Memory B cell (primary cell): Measurements from ENCODE around the gene SMIM21.

Experiments
- ATAC-seq: fragments of 150-1000 bp; cut with Tn5 transposase; 2 replicates; pipeline ENCODE4 v1.10.0; 2021; ENCODE audit warnings: low read depth, mild to moderate bottlenecking, moderate library complexity
- DNase-seq, 2 donors: peaks; one replicate each; pipeline ENCODE4 v3.0.0; 2022; ENCODE audit warnings: low spot score in 2 of 2
- H3K27ac Mint-ChIP-seq: one replicate; pipeline ENCODE4 v1.8.0; 2022; ENCODE audit warnings: mild to moderate bottlenecking, moderate library complexity, mixed read lengths
- H3K27me3 Mint-ChIP-seq: one replicate; pipeline ENCODE4 v1.8.0; 2022; ENCODE audit warnings: mixed read lengths
- H3K36me3 Mint-ChIP-seq: one replicate; pipeline ENCODE4 v1.8.0; 2022; ENCODE audit warnings: mild to moderate bottlenecking, mixed read lengths
- H3K4me1 Mint-ChIP-seq: one replicate; pipeline ENCODE4 v1.8.0; 2022; ENCODE audit warnings: mixed read lengths
- H3K4me3 Mint-ChIP-seq: one replicate; pipeline ENCODE4 v1.8.0; 2022; ENCODE audit warnings: mild to moderate bottlenecking, moderate library complexity, mixed read lengths
- H3K9me3 Mint-ChIP-seq: one replicate; pipeline ENCODE4 v1.8.0; 2022; ENCODE audit warnings: mixed read lengths

Gene SMIM21

DNA sequence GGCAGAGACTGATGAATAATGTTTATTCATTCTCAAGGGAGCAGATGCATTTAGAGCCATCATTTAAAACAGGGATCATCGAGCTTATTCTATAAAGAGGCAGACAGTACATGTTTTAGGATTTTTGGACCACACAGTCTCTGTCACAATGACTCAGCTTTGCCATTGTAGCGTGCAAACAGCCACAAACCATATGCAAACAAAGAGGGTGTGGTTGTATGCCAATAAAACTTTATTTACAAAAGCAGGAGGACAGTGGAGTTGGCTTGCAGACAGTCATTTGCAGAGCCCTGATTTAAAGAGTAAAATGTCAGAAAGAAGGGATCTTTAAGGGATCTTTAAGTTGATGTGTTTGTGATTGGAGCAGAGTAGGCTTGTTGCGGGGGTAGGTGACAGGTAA lies 51.5 kb downstream of the SMIM21 start:
- Mint-ChIP-seq H3K36me3 (no peaks in the 10 kb centered on the region), H3K27me3 (peaks cover 10% of the 10 kb centered on the region), H3K27ac (no peak overlapping the region), H3K9me3 (peaks cover 4% of the 10 kb centered on the region), H3K4me1 (no peaks in the 10 kb centered on the region), H3K4me3 (no peak overlapping the region)
- ATAC-seq (no peak), DNase-seq (no peak)

DNA sequence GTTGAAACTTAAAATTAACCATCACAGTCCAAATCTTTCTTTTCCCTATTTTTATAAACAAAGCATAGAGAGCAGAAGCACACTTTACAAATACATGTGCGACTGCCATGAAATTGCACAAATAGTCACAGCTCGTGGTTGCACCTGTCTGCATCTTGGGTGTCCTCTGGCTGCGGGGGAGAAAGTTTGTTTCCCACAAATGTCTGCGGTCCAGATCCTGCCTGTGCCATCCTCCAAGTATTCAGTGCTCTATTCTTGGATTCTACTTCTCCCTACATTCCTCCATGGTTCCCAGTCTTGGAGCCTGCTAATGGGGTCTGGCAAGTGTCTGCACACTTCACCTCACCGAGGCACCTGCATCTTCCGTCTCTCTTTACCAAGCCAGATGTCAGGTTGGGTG lies 52.2 kb downstream of the SMIM21 start:
- no peaks in the 10 kb centered on the region for H3K4me1 Mint-ChIP-seq

DNA sequence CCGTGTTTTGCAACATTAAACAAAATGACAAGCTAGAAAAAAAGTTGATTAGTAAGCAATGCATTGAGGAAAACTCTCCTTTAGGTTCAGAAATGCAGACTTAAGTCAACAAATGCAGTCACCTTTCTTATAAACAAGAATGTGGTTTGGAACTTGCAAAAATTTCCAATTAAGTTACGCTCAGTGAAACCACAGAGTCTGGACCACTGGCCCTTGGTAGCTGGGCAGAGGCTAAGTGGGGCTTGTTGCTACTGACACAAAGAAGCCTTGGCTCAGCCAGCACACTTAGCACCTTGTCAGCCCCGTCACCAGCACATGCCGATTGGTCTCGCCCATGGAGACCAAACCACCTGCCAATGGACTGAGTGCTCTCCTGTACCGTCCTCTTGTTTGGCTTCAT lies 53.0 kb downstream of the SMIM21 start:
- Mint-ChIP-seq H3K9me3 (no peaks in the 10 kb centered on the region), H3K4me1 (no peaks in the 10 kb centered on the region), H3K27ac (no peak overlapping the region), H3K4me3 (no peak overlapping the region), H3K27me3 (peaks cover 10% of the 10 kb centered on the region), H3K36me3 (no peaks in the 10 kb centered on the region)
- DNase-seq = no peak
- ATAC-seq = no peak

More for the DNA sequence above, 52.2 kb downstream of the SMIM21 start:
- ATAC-seq (no peak), DNase-seq (no peak)
- no peaks in the 10 kb centered on the region for H3K36me3 Mint-ChIP-seq
- peaks cover 10% of the 10 kb centered on the region for H3K27me3 Mint-ChIP-seq
- no peaks in the 10 kb centered on the region for H3K9me3 Mint-ChIP-seq
- H3K27ac Mint-ChIP-seq = no peak overlapping the region
- H3K4me3 Mint-ChIP-seq = no peak overlapping the region

DNA sequence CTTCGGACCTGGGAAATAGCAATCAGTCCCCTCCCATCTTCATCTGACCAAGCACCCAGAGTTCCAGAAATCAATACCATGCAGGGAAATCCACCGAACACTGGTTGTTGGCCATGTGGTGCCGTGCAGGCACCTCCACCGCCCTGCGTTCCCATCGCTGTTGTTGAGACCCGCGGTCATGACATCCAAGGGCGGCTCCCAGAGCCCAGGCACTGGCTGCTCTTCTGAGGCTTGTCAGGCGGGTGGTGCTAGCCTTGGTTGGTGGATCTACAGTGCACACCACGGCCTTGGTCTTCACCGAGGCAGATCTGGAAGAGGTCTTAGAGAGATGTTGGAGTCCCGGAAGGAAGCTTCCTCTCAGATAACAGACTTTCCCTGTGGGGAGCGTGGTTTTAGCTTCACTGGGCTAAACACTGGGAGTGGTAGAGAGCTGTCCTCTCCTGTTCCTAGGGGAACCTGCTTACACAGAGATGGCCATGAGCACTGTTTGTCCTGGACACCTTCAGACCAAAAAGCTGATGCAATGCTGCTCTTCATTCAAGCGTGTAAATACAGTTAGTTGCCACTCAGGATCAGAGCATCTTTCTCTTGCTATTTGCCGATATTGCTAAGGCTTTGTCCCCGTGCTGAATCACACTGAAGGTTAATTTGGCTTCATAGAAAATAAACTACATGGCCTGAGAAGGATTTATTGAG lies 58.3 kb downstream of the SMIM21 start:
- H3K4me1 Mint-ChIP-seq = peaks cover 2% of the 10 kb centered on the region
- H3K27ac Mint-ChIP-seq = no peak overlapping the region
- no peak for ATAC-seq
- no peak for DNase-seq
- no peaks in the 10 kb centered on the region for H3K36me3 Mint-ChIP-seq
- H3K27me3 Mint-ChIP-seq = peaks cover 7% of the 10 kb centered on the region
- no peaks in the 10 kb centered on the region for H3K9me3 Mint-ChIP-seq
- H3K4me3 Mint-ChIP-seq = no peak overlapping the region

DNA sequence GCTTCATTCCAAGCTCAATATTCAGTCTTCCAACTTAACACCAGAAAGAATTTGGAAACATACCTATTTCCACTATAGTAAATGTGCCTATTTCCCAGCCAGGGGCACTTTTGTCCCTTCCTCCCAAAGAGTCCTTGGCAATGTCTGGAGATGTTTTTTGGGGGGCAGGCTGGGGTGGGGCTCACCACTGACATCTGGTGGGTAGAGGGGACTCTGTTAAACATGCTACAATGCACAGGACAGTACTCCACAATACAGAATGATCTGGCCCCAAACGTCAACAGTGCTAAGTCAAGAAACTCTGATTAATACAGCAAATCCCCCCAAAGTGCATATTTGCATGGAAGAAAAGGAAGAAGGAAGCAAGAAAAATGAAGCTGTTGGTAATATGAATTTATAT lies 61.7 kb downstream of the SMIM21 start:
- no peak overlapping the region for H3K4me3 Mint-ChIP-seq
- H3K9me3 Mint-ChIP-seq = no peaks in the 10 kb centered on the region
- no peaks in the 10 kb centered on the region for H3K27me3 Mint-ChIP-seq
- DNase-seq (peak in 1 of 2 donors; percentile 18), ATAC-seq (peak; percentile 57)
- H3K4me1 Mint-ChIP-seq = peaks cover 2% of the 10 kb centered on the region
- no peaks in the 10 kb centered on the region for H3K36me3 Mint-ChIP-seq
- no peak overlapping the region for H3K27ac Mint-ChIP-seq

DNA sequence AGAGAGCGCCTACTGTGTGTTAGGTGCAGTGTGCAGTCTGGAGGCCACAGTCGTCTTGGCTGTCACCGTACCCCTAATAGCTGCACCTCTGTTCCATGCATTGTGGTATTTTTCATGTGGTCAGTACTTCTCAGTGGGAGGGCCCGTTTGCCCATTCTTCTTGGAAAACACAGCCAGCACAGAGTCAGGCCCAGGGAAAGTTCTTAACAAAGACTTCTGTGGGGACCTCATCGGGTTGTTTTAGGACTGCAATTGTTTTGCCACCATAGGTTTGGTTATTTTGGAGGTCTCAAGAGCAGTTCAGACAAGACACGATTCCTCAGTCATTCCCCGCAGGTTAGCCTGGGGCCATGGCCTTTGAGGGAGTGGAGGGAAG lies 62.3 kb downstream of the SMIM21 start:
- ATAC-seq (no peak), DNase-seq (no peak)
- no peak overlapping the region for H3K4me3 Mint-ChIP-seq
- peaks cover 2% of the 10 kb centered on the region for H3K27me3 Mint-ChIP-seq
- H3K4me1 Mint-ChIP-seq = peaks cover 2% of the 10 kb centered on the region
- H3K36me3 Mint-ChIP-seq = no peaks in the 10 kb centered on the region
- H3K27ac Mint-ChIP-seq = no peak overlapping the region
- H3K9me3 Mint-ChIP-seq = no peaks in the 10 kb centered on the region

DNA sequence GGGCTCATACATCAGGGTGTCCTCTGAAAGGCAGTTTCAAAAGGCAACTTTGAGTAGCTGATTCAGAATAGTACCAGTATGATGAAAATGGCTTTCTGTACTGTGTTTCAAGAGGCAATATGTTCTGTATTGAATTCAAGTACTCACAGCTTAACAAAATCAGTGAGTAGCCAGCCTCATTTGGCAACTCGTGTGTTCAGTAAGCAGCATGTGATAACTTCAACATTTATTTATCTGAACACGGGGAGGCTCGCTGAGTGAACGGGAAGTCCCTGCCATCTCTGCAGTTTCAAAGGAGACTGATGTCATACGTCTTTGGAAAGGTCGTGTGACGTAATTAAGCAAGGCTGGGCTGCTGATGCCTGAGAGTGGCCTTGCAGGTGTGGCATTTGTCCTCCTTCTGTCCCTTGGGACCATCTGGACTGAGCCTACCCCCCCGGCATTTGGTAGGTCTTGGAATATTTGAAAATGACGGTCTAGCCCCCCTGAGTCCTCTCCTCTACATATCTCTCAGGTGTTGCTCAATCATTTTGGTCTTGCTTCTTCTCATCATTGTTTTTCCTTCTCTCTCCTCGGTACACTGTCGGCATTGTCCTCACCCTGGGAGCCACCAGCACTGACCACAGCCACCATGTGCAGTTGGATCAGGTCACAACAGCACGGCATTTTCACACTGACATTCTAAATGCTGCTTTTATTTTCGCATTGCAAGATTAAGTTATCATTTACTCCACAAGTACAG lies 62.8 kb downstream of the SMIM21 start:
- no peaks in the 10 kb centered on the region for H3K9me3 Mint-ChIP-seq
- no peak for ATAC-seq
- no peak overlapping the region for H3K4me3 Mint-ChIP-seq
- no peaks in the 10 kb centered on the region for H3K36me3 Mint-ChIP-seq
- DNase-seq = no peak
- peaks cover 3% of the 10 kb centered on the region for H3K27me3 Mint-ChIP-seq
- peaks cover 2% of the 10 kb centered on the region for H3K4me1 Mint-ChIP-seq
- H3K27ac Mint-ChIP-seq = no peak overlapping the region

GRCh38 chr18:75363446-75364225 lies 63.9 kb downstream of the SMIM21 start:
- Mint-ChIP-seq H3K4me3 (no peak overlapping the region), H3K27ac (no peak overlapping the region), H3K36me3 (no peaks in the 10 kb centered on the region), H3K4me1 (peaks cover 2% of the 10 kb centered on the region), H3K9me3 (no peaks in the 10 kb centered on the region), H3K27me3 (peaks cover 7% of the 10 kb centered on the region)
- ATAC-seq (no peak), DNase-seq (no peak)

GRCh38 chr18:75362435-75362834 lies 65.1 kb downstream of the SMIM21 start:
- no peak overlapping the region for H3K4me3 Mint-ChIP-seq
- peaks cover 7% of the 10 kb centered on the region for H3K27me3 Mint-ChIP-seq
- DNase-seq (no peak), ATAC-seq (no peak)
- no peak overlapping the region for H3K27ac Mint-ChIP-seq
- H3K36me3 Mint-ChIP-seq = no peaks in the 10 kb centered on the region
- H3K4me1 Mint-ChIP-seq = peaks cover 2% of the 10 kb centered on the region
- H3K9me3 Mint-ChIP-seq = no peaks in the 10 kb centered on the region

- no peak for DNase-seq
- peaks cover 7% of the 10 kb centered on the region for H3K27me3 Mint-ChIP-seq
- H3K36me3 Mint-ChIP-seq = no peaks in the 10 kb centered on the region
- no peak overlapping the region for H3K4me3 Mint-ChIP-seq
- no peak for ATAC-seq
- peaks cover 5% of the 10 kb centered on the region for H3K9me3 Mint-ChIP-seq
- H3K4me1 Mint-ChIP-seq = peaks cover 2% of the 10 kb centered on the region
- H3K27ac Mint-ChIP-seq = no peak overlapping the region
These were observed 66.6 kb downstream of the SMIM21 start for GRCh38 chr18:75360941-75361340.

GRCh38 chr18:75360215-75360614 lies 67.3 kb downstream of the SMIM21 start:
- DNase-seq (no peak), ATAC-seq (no peak)
- H3K27ac Mint-ChIP-seq = no peak overlapping the region
- H3K4me1 Mint-ChIP-seq = peaks cover 2% of the 10 kb centered on the region
- no peak overlapping the region for H3K4me3 Mint-ChIP-seq
- H3K36me3 Mint-ChIP-seq = no peaks in the 10 kb centered on the region
- H3K27me3 Mint-ChIP-seq = peaks cover 7% of the 10 kb centered on the region
- H3K9me3 Mint-ChIP-seq = peaks cover 5% of the 10 kb centered on the region
